Measurements from ENCODE around the gene FERMT1.
"Not testable (repeated sequence)": the region's sequence is repeated elsewhere in the genome, so short reads cannot be mapped to it uniquely, and the experiment has no call there.

FERMT1 gene

GRCh38 chr20:6120491-6120988 lies 2.3 kb downstream of the FERMT1 start:
- in situ Hi-C loops (cut with MboI; ENCODE audit: low sequenced_read_pairs): no loop called here

- in situ Hi-C loops (cut with MboI; ENCODE audit: low sequenced_read_pairs): no loop called here
Observed at GRCh38 chr20:6116758-6117157, 6.1 kb downstream of the FERMT1 start.

DNA sequence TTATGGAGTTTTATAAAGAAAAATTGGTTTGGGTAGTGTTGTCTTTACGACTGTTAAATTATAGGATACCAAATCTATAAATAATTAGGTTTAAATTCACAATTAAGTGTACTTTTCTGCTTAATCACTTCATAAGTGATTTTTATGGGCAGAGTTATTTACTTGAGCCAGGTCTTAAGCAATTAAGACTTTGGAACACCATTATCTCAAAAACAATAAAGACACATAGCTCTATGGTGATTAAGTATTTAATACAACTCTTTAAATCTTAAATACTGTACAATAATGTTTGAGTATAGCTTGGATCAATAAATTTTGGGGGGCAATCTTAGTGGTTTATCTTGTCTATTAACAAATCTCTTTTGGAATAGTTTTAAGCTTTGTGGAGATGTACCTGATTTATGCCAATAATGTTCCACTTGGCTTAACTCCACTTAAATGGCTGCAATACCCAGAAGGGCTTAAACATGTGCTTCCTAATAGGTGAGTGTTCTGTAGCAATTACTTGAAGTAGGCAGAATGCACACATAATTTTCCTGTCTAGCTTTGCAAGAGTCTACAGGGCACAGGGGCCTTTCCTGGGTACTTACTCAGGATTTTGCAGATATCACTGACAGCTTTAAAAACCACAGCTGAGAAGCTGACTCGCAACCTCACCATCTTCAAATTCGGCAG lies 7.5 kb downstream of the FERMT1 start:
- in situ Hi-C loops (cut with MboI; ENCODE audit: low sequenced_read_pairs): no loop called here

DNA sequence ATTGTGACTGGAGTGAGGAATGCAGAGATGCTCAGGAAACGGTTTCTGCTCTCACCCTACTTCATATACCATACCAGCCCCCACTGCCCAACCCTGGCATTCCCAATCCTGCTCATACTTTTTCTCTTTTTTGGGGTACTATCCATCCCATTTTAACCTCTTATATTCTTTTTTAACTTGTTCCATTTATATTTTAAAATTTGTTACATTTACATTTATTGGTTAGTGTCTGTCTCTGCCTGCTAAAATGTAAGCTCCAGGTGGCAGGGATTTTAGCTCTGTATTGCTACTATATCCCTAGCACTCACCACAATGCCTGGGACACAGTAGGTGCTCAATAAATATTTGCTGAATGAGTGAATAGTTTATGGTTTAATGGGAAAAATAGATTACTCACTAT lies 8.1 kb downstream of the FERMT1 start:
- in situ Hi-C loops (cut with MboI; ENCODE audit: low sequenced_read_pairs): no loop called here

- in situ Hi-C loops (cut with MboI; ENCODE audit: low sequenced_read_pairs): no loop called here
Observed at GRCh38 chr20:6113951-6114350, 8.9 kb downstream of the FERMT1 start.

- in situ Hi-C loops (cut with MboI; ENCODE audit: low sequenced_read_pairs): not testable (repeated sequence)
Observed at GRCh38 chr20:6112965-6113364, 9.9 kb downstream of the FERMT1 start.

DNA sequence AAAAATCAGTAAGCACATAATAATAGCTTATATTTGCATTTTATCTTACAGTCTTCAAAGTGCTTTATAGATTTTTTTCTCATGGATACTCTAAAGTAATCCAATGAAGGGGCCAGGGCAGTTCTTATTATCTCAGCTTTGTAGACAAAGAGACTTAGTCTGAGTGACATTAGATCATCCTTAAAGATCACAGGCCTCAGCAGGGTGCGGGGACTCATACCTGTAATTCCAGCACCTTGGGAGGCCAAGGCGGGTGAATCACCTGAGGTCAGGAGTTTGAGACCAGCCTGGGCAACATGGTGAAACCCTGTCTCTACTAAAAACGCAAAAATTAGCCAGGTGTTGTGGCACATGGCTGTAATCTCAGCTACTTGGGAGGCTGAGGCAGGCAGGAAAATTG lies 14.5 kb downstream of the FERMT1 start:
- in situ Hi-C loops (cut with MboI; ENCODE audit: low sequenced_read_pairs): no loop called here

- in situ Hi-C loops (cut with MboI; ENCODE audit: low sequenced_read_pairs): no loop called here
Observed at GRCh38 chr20:6104493-6105188, 18.2 kb downstream of the FERMT1 start.

DNA sequence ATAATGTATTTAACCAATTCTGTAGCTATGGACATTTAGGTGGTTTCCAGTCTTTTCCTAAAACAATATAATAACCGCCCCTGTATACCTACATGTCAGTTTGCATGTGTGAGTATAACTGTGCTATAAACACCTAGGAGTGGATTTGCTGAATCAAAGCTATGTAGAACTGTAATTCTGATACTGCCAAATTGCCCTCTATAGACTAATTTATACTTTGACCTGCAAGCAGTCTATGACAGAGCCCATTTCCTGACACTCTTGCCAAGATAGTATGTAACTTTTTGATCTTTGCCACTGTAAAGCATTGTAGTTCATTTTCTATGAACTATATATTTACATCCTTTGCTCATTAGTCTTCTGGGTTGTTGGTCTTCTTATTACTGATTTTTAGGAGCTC lies 19.5 kb downstream of the FERMT1 start:
- in situ Hi-C loops (cut with MboI; ENCODE audit: low sequenced_read_pairs): no loop called here

DNA sequence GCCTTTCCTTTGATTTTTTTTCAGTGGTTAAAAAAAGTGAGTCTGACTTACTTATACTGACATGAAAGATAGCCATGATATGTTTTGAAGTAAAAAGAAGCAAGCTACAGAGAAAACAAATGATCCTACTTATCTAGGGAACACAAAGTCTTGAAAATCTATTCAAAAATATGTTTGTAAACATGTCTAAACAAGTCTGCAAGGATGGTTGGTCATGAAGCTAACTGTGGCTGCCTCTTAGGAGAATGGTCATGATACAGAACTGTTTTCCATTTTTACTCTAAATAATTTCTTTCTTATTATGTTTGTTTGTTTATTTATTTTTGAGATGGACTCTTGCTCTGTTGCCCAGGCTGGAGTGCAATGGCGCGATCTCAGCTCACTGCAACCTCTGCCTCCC lies 21.5 kb downstream of the FERMT1 start:
- in situ Hi-C loops (cut with MboI; ENCODE audit: low sequenced_read_pairs): no loop called here

GRCh38 chr20:6100246-6100645 lies 22.6 kb downstream of the FERMT1 start:
- in situ Hi-C loops (cut with MboI; ENCODE audit: low sequenced_read_pairs): no loop called here

GRCh38 chr20:6099819-6100218 lies 23.0 kb downstream of the FERMT1 start:
- in situ Hi-C loops (cut with MboI; ENCODE audit: low sequenced_read_pairs): no loop called here

DNA sequence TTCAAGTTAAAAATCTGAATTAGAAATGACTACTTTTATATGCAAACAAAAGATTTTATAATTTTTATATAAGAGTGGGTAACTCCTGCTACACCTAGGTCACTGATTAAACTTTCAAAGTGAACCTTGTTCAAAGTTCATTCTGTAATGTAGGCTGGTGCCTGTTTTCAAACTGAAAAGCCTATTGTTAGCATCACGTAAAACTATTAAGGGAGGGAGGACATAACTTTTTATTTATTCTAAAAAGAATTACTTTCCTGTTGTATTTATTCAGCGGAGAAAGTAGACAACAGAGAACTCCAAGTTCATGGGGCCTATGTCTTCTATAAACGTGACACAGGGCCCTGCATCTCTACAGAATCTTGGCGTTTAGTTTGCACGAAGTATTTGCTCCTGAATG lies 27.4 kb downstream of the FERMT1 start:
- in situ Hi-C loops (cut with MboI; ENCODE audit: low sequenced_read_pairs): no loop called here

DNA sequence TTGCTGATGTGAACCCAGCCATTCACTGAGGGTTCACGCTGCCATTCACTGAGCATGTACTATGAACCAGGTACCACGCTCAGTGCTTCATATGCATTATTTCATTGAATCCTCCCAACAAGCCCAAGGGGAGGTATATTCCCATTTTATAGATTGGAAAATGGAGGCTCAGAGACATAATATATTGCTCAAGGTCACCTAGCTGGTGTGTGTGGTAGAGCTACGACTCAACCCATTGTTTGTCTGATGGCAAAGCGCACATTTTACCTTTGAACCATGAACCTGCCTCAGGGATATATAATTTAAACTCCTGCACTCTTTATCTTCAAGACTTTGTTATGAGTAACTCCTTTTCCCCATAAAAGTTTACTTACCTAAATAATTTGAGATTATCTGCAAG lies 28.3 kb downstream of the FERMT1 start:
- in situ Hi-C loops (cut with MboI; ENCODE audit: low sequenced_read_pairs): no loop called here

DNA sequence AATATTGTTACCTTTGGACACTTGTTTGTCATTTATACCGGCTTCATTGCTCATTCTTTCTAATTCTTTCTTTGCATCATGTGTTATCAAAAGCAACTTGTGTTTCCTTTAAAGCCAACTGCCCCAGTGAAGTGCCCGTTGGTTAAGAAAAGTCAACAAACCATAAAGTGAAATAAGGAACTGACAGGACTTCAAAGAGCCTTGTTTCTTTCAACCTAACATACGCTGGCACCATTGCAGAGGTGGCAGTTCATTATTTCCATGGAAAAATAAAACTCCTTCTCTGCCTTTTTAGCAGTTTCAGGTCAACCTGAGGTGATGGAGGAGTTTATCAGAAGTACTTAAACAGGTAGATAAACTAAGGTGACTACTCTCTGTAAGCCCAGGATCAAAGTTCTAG lies 28.8 kb downstream of the FERMT1 start:
- in situ Hi-C loops (cut with MboI; ENCODE audit: low sequenced_read_pairs): no loop called here

- in situ Hi-C loops (cut with MboI; ENCODE audit: low sequenced_read_pairs): no loop called here
Observed at GRCh38 chr20:6091661-6092060, 31.2 kb downstream of the FERMT1 start.

DNA sequence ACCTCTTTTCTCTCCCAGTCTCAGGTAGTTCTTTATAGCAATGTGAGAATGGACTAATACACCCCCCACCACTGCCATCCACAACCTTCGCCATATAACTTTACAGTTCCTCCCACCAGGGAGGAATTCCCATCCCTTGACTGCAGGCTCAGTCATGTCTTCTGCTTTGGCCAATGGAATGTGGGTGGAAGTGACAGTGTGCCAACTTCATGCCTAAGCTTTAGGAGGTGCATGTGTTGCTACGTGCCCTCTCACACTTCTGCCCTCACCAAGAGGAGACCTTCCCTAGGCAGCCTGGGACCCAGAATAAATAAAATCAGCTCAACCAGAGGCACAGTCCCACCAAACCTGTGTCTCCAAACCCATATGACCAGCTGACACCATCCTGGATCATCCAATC lies 36.0 kb downstream of the FERMT1 start:
- in situ Hi-C loops (cut with MboI; ENCODE audit: low sequenced_read_pairs): no loop called here

- in situ Hi-C loops (cut with MboI; ENCODE audit: low sequenced_read_pairs): no loop called here
Observed at GRCh38 chr20:6083926-6084325, 38.9 kb downstream of the FERMT1 start.

GRCh38 chr20:6081236-6081635 lies 41.6 kb downstream of the FERMT1 start:
- in situ Hi-C loops (cut with MboI; ENCODE audit: low sequenced_read_pairs): no loop called here

DNA sequence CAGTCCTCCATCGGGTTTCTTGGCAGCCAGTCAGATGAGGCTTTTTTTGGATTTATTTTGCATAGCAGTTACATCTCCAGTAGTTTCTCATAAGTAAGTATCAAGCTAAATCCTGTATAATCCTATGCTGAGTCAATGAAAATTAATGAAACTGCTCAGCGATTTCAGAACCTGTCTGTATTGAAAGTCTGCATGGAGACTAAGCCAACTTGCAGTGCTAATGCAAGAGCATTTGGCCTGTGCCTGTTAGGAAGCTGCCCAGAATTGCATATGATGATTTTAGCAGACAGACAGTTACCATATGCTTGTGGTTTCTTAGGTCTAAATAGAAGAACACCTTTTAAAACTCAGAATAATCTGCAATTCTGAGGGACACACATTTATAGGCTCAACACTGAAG lies 43.8 kb downstream of the FERMT1 start:
- in situ Hi-C loops (cut with MboI; ENCODE audit: low sequenced_read_pairs): no loop called here

GRCh38 chr20:6075428-6076219 lies 47.2 kb downstream of the FERMT1 start:
- in situ Hi-C loops (cut with MboI; ENCODE audit: low sequenced_read_pairs): no loop called here

DNA sequence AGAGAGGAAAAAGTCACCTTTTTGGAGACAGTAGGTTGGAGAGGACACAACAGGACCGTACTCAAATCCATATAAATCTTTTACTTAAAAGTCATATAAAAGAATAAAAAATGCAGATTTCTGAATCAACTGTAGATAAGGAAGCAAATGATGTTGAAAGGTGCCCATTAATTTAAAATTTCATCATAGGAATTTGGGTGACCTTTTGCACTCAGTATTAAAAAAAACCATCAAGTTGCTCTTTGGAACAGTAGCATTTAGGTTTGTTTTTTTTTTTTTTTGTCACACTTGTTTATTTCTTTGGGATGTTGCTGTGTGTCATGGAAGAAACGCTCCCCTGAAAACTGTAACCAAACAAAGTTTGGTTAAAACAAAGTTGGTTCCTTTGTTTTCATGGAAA lies 48.0 kb downstream of the FERMT1 start:
- in situ Hi-C loops (cut with MboI; ENCODE audit: low sequenced_read_pairs): no loop called here
